ENCODE measurements around the gene RHOC.

- TF ChIP-seq RFX5 (IDR thresholded peaks at IDR 0.05; ENCODE audit: low read length) (no peak), REST (IDR thresholded peaks at IDR 0.05; ENCODE audit: low read depth, low read length) (no peak), ZBTB33 (IDR thresholded peaks at IDR 0.05; ENCODE audit: borderline replicate concordance, low read depth) (no peak), CTCF (IDR thresholded peaks at IDR 0.05) (no peak), USF1 (IDR thresholded peaks at IDR 0.05; ENCODE audit: borderline replicate concordance, low read depth) (no peak), ELF1 (IDR thresholded peaks at IDR 0.05) (no peak), SMC3 (IDR thresholded peaks at IDR 0.05; ENCODE audit: low read depth, low read length) (no peak), TEAD4 (IDR thresholded peaks at IDR 0.05; ENCODE audit: borderline replicate concordance, insufficient read depth) (no peak), TCF12 (IDR thresholded peaks at IDR 0.05) (no peak), NFIC (IDR thresholded peaks at IDR 0.05; ENCODE audit: borderline replicate concordance) (no peak), EP300 (IDR thresholded peaks at IDR 0.05; ENCODE audit: borderline replicate concordance in 1 of 2, low read depth in 1 of 2, low read length in 1 of 2) (no peak)
Observed at GRCh38 chr1:112698366-112699310, 8.3 kb downstream of the RHOC start.

All from SK-N-SH (cell line).